DMS53 treated with DMSO at 0.1 percent for 48 hours (cell line): ENCODE results near the gene ZFYVE21.

Experiments used
- DNase-seq: peaks from one replicate; lab custom pipeline; 2025; ENCODE audit not compliant: unreplicated experiment; lab: John Stamatoyannopoulos, UW

The ZFYVE21 gene

GRCh38 chr14:103704708-103705107, 10.9 kb upstream of the ZFYVE21 start:
- no peak for DNase-seq

- DNase-seq = no peak
These were observed 10.5 kb upstream of the ZFYVE21 start for GRCh38 chr14:103705118-103705503.

- no peak for DNase-seq
These were observed 9.9 kb upstream of the ZFYVE21 start for GRCh38 chr14:103705504-103706284.

GRCh38 chr14:103706551-103707328, 8.9 kb upstream of the ZFYVE21 start:
- DNase-seq = no peak

- DNase-seq = no peak
These were observed 8.0 kb upstream of the ZFYVE21 start for GRCh38 chr14:103707329-103708263.

GRCh38 chr14:103708750-103709187, 6.8 kb upstream of the ZFYVE21 start:
- no peak for DNase-seq

- no peak for DNase-seq
These were observed 5.8 kb upstream of the ZFYVE21 start for GRCh38 chr14:103709814-103710213.

GRCh38 chr14:103710771-103711377, 4.7 kb upstream of the ZFYVE21 start:
- no peak for DNase-seq

GRCh38 chr14:103711516-103712431, 3.8 kb upstream of the ZFYVE21 start:
- DNase-seq = no peak

GRCh38 chr14:103712633-103713247, 2.9 kb upstream of the ZFYVE21 start:
- DNase-seq = no peak

GRCh38 chr14:103713304-103714062, 2.1 kb upstream of the ZFYVE21 start:
- no peak for DNase-seq

GRCh38 chr14:103714063-103714724, 1.4 kb upstream of the ZFYVE21 start:
- DNase-seq = no peak

- DNase-seq = no peak
These were observed 636 bp downstream of the ZFYVE21 start for GRCh38 chr14:103716091-103716801.

- DNase-seq = no peak
These were observed 1.3 kb downstream of the ZFYVE21 start for GRCh38 chr14:103716899-103717411.

GRCh38 chr14:103718572-103718971, 3.0 kb downstream of the ZFYVE21 start:
- no peak for DNase-seq

GRCh38 chr14:103719751-103720150, 4.1 kb downstream of the ZFYVE21 start:
- DNase-seq = no peak
